Loucy (cell line): ENCODE results near the gene ADAMTSL4.

Source experiments
- H2AFZ ChIP-seq: fragments of 200-600 bp; sonication (generic); 2 replicates; pipeline ENCODE4 v1.6.0; 2016; ENCODE audit warnings: antibody characterized with exemption, mild to moderate bottlenecking, low read length, moderate library complexity
- H3F3A ChIP-seq: fragments of 200-600 bp; 2 replicates; pipeline ENCODE4 v1.6.0; 2016; ENCODE audit warnings: antibody characterized with exemption, low read depth, mild to moderate bottlenecking
- H3K27me3 ChIP-seq: fragments of 200-600 bp; sonication (generic); 2 replicates; pipeline ENCODE4 v1.6.1; 2014; ENCODE audit warnings: low read length, mild to moderate bottlenecking; ENCODE audit not compliant: insufficient read depth, poor library complexity, severe bottlenecking
- H3K36me3 ChIP-seq: fragments of 200-600 bp; sonication (generic); 2 replicates; pipeline ENCODE4 v1.6.1; 2016; ENCODE audit warnings: low read length; ENCODE audit not compliant: insufficient read depth
- H3K4me1 ChIP-seq: fragments of 200-600 bp; sonication (generic); 2 replicates; pipeline ENCODE4 v1.5.1; 2014; ENCODE audit warnings: low read length, mild to moderate bottlenecking; ENCODE audit not compliant: insufficient read depth, poor library complexity, severe bottlenecking
- H3K4me2 ChIP-seq: fragments of 200-600 bp; sonication (generic); 2 replicates; pipeline ENCODE4 v1.6.0; 2014; ENCODE audit warnings: antibody characterized with exemption, low read length, low read depth, mild to moderate bottlenecking; ENCODE audit not compliant: poor library complexity, severe bottlenecking
- H3K4me3 ChIP-seq: fragments of 200-600 bp; sonication (generic); 2 replicates; pipeline ENCODE4 v1.5.1; 2014; ENCODE audit warnings: low read length, mild to moderate bottlenecking, mixed read lengths; ENCODE audit not compliant: poor library complexity, severe bottlenecking
- H3K79me2 ChIP-seq: fragments of 200-600 bp; sonication (generic); 2 replicates; pipeline ENCODE4 v1.6.1; 2014; ENCODE audit warnings: low read length; ENCODE audit not compliant: insufficient read depth
- H3K9ac ChIP-seq: fragments of 200-600 bp; sonication (generic); 2 replicates; pipeline ENCODE4 v1.6.0; 2014; ENCODE audit warnings: mild to moderate bottlenecking, low read depth, low read length, moderate library complexity; ENCODE audit not compliant: poor library complexity, severe bottlenecking
- H3K9me2 ChIP-seq: fragments of 200-600 bp; sonication (generic); replicated peaks from 2 replicates; pipeline ENCODE4 v1.6.1; 2016; ENCODE audit warnings: low read depth, low read length, mixed read lengths
- H3K9me3 ChIP-seq: fragments of 200-600 bp; sonication (generic); 2 replicates; pipeline ENCODE4 v1.6.1; 2014; ENCODE audit warnings: mild to moderate bottlenecking, antibody characterized with exemption, low read length, low read depth; ENCODE audit not compliant: insufficient read depth
- H4K20me1 ChIP-seq: fragments of 200-600 bp; sonication (generic); 2 replicates; pipeline ENCODE4 v1.6.0; 2014; ENCODE audit warnings: antibody characterized with exemption, low read length, mild to moderate bottlenecking; ENCODE audit not compliant: insufficient read depth, poor library complexity, severe bottlenecking
- EZH2phosphoT487 ChIP-seq: fragments of 200-600 bp; IDR thresholded peaks from 2 replicates; pipeline ENCODE4 v1.6.1; 2018; ENCODE audit warnings: antibody characterized with exemption, mild to moderate bottlenecking, moderate library complexity, borderline replicate concordance
- TF ChIP-seq, protein P1 (sequence below): fragments of 200-600 bp; sonication (generic); conservative IDR thresholded peaks from 2 replicates; pipeline ENCODE4 v1.5.1; 2014; ENCODE audit warnings: mild to moderate bottlenecking, antibody characterized with exemption, low read length

The ADAMTSL4 gene

DNA sequence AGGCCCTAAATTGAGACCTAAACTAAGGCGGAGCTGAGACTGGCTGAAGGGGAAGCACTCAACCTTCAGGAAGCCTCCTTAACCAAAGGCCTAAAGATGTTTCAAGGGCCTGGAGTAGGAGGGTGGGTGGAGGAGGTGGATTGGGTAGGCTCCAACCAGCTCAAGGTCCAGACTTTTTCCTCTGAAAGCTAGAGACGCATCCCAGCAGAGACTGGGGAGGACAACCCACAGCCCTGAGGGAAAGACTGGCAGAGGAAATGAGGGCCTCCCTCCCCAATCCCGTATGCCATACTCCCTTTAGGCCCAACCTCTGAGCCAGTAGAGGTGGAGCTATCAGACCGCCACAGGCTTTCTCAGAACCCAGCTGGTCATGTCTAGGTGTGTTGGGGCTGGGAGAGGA lies 40.2 kb upstream of the ADAMTSL4 start:
- H3K27me3 ChIP-seq = no peaks in the 10 kb centered on the region
- H3K4me1 ChIP-seq = no peaks in the 10 kb centered on the region
- no peaks in the 10 kb centered on the region for H3K9me2 ChIP-seq
- H3K4me3 ChIP-seq = no peak overlapping the region
- H3K79me2 ChIP-seq = no peaks in the 10 kb centered on the region
- peaks cover 30% of the 10 kb centered on the region; the same call in 1 of the 2 replicates for H3K36me3 ChIP-seq
- H3K9ac ChIP-seq = no peak overlapping the region
- no peak overlapping the region for H2AFZ ChIP-seq
- TF ChIP-seq EZH2phosphoT487 = no peak
- no peaks in the 10 kb centered on the region for H3K9me3 ChIP-seq
- no peaks in the 10 kb centered on the region for H3F3A ChIP-seq
- no peak overlapping the region for H3K4me2 ChIP-seq
- no peaks in the 10 kb centered on the region for H4K20me1 ChIP-seq

- Histone ChIP-seq H4K20me1 (no peaks in the 10 kb centered on the region), H3K79me2 (no peaks in the 10 kb centered on the region), H3K9me2 (no peaks in the 10 kb centered on the region), H3K4me2 (no peak overlapping the region), H3K4me1 (peaks cover 5% of the 10 kb centered on the region), H3K9ac (no peak overlapping the region), H3F3A (no peaks in the 10 kb centered on the region), H3K9me3 (no peaks in the 10 kb centered on the region), H3K4me3 (no peak overlapping the region), H2AFZ (no peak overlapping the region), H3K27me3 (no peaks in the 10 kb centered on the region), H3K36me3 (peaks cover 6% of the 10 kb centered on the region; the same call in 1 of the 2 replicates)
- TF ChIP-seq, protein P1, sequence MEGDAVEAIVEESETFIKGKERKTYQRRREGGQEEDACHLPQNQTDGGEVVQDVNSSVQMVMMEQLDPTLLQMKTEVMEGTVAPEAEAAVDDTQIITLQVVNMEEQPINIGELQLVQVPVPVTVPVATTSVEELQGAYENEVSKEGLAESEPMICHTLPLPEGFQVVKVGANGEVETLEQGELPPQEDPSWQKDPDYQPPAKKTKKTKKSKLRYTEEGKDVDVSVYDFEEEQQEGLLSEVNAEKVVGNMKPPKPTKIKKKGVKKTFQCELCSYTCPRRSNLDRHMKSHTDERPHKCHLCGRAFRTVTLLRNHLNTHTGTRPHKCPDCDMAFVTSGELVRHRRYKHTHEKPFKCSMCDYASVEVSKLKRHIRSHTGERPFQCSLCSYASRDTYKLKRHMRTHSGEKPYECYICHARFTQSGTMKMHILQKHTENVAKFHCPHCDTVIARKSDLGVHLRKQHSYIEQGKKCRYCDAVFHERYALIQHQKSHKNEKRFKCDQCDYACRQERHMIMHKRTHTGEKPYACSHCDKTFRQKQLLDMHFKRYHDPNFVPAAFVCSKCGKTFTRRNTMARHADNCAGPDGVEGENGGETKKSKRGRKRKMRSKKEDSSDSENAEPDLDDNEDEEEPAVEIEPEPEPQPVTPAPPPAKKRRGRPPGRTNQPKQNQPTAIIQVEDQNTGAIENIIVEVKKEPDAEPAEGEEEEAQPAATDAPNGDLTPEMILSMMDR = no peak
- no peak for TF ChIP-seq EZH2phosphoT487
Measured at GRCh38 chr1:150511551-150511950, 37.7 kb upstream of the ADAMTSL4 start.

GRCh38 chr1:150511985-150512660 lies 37.1 kb upstream of the ADAMTSL4 start:
- TF ChIP-seq EZH2phosphoT487 = no peak
- TF ChIP-seq, protein P1 = no peak
- Histone ChIP-seq H3K9me2 (no peaks in the 10 kb centered on the region), H3K4me3 (no peak overlapping the region), H3F3A (no peaks in the 10 kb centered on the region), H3K9me3 (no peaks in the 10 kb centered on the region), H3K27me3 (no peaks in the 10 kb centered on the region), H4K20me1 (no peaks in the 10 kb centered on the region), H3K79me2 (no peaks in the 10 kb centered on the region), H3K36me3 (peaks cover under 1% of the 10 kb centered on the region; the same call in 1 of the 2 replicates), H2AFZ (no peak overlapping the region), H3K4me2 (no peak overlapping the region), H3K4me1 (peaks cover 6% of the 10 kb centered on the region), H3K9ac (no peak overlapping the region)

DNA sequence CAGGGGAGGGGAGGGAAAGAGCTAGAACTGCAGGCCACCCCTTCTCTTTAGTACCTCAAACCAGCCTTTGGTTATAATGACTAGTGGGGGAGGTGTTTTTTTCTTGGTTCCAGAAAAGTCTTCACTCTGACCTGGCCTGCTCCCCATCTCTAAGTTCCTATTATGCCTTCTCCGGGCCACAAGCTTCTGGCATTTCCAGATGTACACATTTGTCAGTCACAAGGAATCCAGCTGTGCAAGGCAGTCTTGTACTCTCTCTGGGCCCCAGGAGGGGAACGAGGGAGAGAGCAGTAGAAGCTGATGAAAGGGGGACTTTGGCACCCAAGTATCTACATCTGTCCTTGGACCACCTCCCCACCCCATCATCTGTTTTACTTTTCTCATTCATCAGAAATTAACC lies 36.4 kb upstream of the ADAMTSL4 start:
- no peaks in the 10 kb centered on the region for H3K9me3 ChIP-seq
- H2AFZ ChIP-seq = no peak overlapping the region
- H3K4me1 ChIP-seq = peaks cover 11% of the 10 kb centered on the region
- no peaks in the 10 kb centered on the region for H3K9me2 ChIP-seq
- no peak overlapping the region for H3K4me2 ChIP-seq
- no peak overlapping the region for H3K4me3 ChIP-seq
- H3F3A ChIP-seq = no peaks in the 10 kb centered on the region
- no peak overlapping the region for H3K9ac ChIP-seq
- H3K36me3 ChIP-seq = no peaks in the 10 kb centered on the region
- TF ChIP-seq EZH2phosphoT487 = no peak
- TF ChIP-seq, protein P1 = no peak
- no peaks in the 10 kb centered on the region for H3K27me3 ChIP-seq
- no peaks in the 10 kb centered on the region for H4K20me1 ChIP-seq
- no peaks in the 10 kb centered on the region for H3K79me2 ChIP-seq
